H9 (cell line): ENCODE data around the gene GPC6. TPM values are rescaled to one million over a fixed set of nuclear protein-coding genes. Genes with fewer than 3 reads are reported as not detected.

ENCODE experiments used
- DNase-seq: peaks from one replicate; pipeline ENCODE4 v3.0.0-alpha.2; 2017
- H2AFZ ChIP-seq: one replicate; pipeline ENCODE4 v1.6.1; 2013; ENCODE audit warnings: mild to moderate bottlenecking, low read length, control low read depth, moderate library complexity
- H2AK5ac ChIP-seq: 2 replicates; pipeline ENCODE4 v1.6.1; 2013; ENCODE audit warnings: low read length, control low read depth, mixed read lengths; ENCODE audit not compliant: insufficient read length
- H2BK120ac ChIP-seq: one replicate; pipeline ENCODE4 v1.6.1; 2013; ENCODE audit warnings: low read depth, mild to moderate bottlenecking, low read length, control low read depth, inconsistent platforms; ENCODE audit not compliant: poor library complexity, severe bottlenecking
- H2BK12ac ChIP-seq: 2 replicates; pipeline ENCODE4 v1.6.1; 2013; ENCODE audit warnings: low read length, control low read depth, mixed read lengths, low read depth; ENCODE audit not compliant: insufficient read length
- H2BK15ac ChIP-seq: 2 replicates; pipeline ENCODE4 v1.6.1; 2013; ENCODE audit warnings: low read depth, low read length, control low read depth
- H2BK20ac ChIP-seq: one replicate; pipeline ENCODE4 v1.6.1; 2013; ENCODE audit warnings: low read depth, mild to moderate bottlenecking, low read length, control low read depth, inconsistent platforms; ENCODE audit not compliant: poor library complexity, severe bottlenecking
- H2BK5ac ChIP-seq: 2 replicates; pipeline ENCODE4 v1.6.1; 2013; ENCODE audit warnings: low read length, control low read depth, mixed read lengths; ENCODE audit not compliant: insufficient read length
- H3K14ac ChIP-seq: 2 replicates; pipeline ENCODE4 v1.6.1; 2013; ENCODE audit warnings: low read length, control low read depth; ENCODE audit not compliant: insufficient read depth
- H3K18ac ChIP-seq: 2 replicates; pipeline ENCODE4 v1.6.1; 2013; ENCODE audit warnings: low read depth, mild to moderate bottlenecking, mixed read lengths, low read length, control low read depth; ENCODE audit not compliant: insufficient read length
- H3K23ac ChIP-seq: 2 replicates; pipeline ENCODE4 v1.6.1; 2013; ENCODE audit warnings: low read length, control low read depth, mixed read lengths, low read depth; ENCODE audit not compliant: insufficient read length
- H3K23me2 ChIP-seq: 2 replicates; pipeline ENCODE4 v1.6.1; 2013; ENCODE audit warnings: low read depth, mild to moderate bottlenecking, mixed read lengths, low read length, control low read depth; ENCODE audit not compliant: insufficient read length, poor library complexity, severe bottlenecking
- H3K27ac ChIP-seq: 2 replicates; pipeline ENCODE4 v1.5.1; 2013; ENCODE audit warnings: low read length, control low read depth, mixed read lengths, low read depth; ENCODE audit not compliant: insufficient read length
- H3K27me3 ChIP-seq: 2 replicates; pipeline ENCODE4 v1.6.1; 2013; ENCODE audit warnings: low read length, control low read depth, inconsistent platforms; ENCODE audit not compliant: insufficient read depth
- H3K4ac ChIP-seq: 2 replicates; pipeline ENCODE4 v1.6.1; 2013; ENCODE audit warnings: low read depth, mild to moderate bottlenecking, control low read depth, inconsistent platforms, low read length, moderate library complexity
- H3K4me1 ChIP-seq: 2 replicates; pipeline ENCODE4 v1.6.1; 2013; ENCODE audit warnings: low read length, control low read depth, inconsistent platforms; ENCODE audit not compliant: insufficient read depth
- H3K4me2 ChIP-seq: 2 replicates; pipeline ENCODE4 v1.6.1; 2013; ENCODE audit warnings: low read length, control low read depth, mixed read lengths; ENCODE audit not compliant: insufficient read length, insufficient read depth
- H3K56ac ChIP-seq: 2 replicates; pipeline ENCODE4 v1.6.1; 2013; ENCODE audit warnings: low read depth, mild to moderate bottlenecking, mixed read lengths, low read length, control low read depth; ENCODE audit not compliant: insufficient read length
- H3K79me1 ChIP-seq: 2 replicates; pipeline ENCODE4 v1.6.1; 2013; ENCODE audit warnings: low read depth, mild to moderate bottlenecking, moderate library complexity, low read length, control low read depth, inconsistent platforms; ENCODE audit not compliant: insufficient read depth, poor library complexity, severe bottlenecking
- H3K79me2 ChIP-seq: 2 replicates; pipeline ENCODE4 v1.6.1; 2013; ENCODE audit warnings: low read length, control low read depth, inconsistent platforms; ENCODE audit not compliant: insufficient read depth
- H3K9ac ChIP-seq: 2 replicates; pipeline ENCODE4 v1.6.1; 2013; ENCODE audit warnings: low read length, control low read depth, mixed read lengths; ENCODE audit not compliant: insufficient read length; ENCODE audit errors: extremely low read depth
- H3K9me3 ChIP-seq: one replicate; pipeline ENCODE4 v1.6.1; 2013; ENCODE audit warnings: low read depth, low read length, inconsistent platforms; ENCODE audit not compliant: control insufficient read depth
- H3T11ph ChIP-seq: one replicate; pipeline ENCODE4 v1.6.1; 2013; ENCODE audit warnings: mild to moderate bottlenecking, low read length, control low read depth, inconsistent platforms
- H4K20me1 ChIP-seq: one replicate; pipeline ENCODE4 v1.6.1; 2013; ENCODE audit not compliant: control insufficient read depth, insufficient read length, insufficient read depth
- H4K5ac ChIP-seq: 2 replicates; pipeline ENCODE4 v1.6.1; 2013; ENCODE audit warnings: low read depth, mild to moderate bottlenecking, mixed read lengths, low read length, control low read depth; ENCODE audit not compliant: insufficient read length
- H4K8ac ChIP-seq: replicated peaks from 2 replicates; pipeline ENCODE4 v1.6.1; 2013; ENCODE audit warnings: low read length, control low read depth, mixed read lengths, low read depth; ENCODE audit not compliant: insufficient read length
- H4K91ac ChIP-seq: 2 replicates; pipeline ENCODE4 v1.6.1; 2013; ENCODE audit warnings: low read depth, mild to moderate bottlenecking, moderate library complexity, mixed read lengths, low read length, control low read depth; ENCODE audit not compliant: insufficient read length
- H3K27ac Mint-ChIP-seq, 3 experiments: 2 replicates in 2 of 3; 3 replicates in 1 of 3; pipeline ENCODE4 v1.8.0; 2020 to 2021; ENCODE audit warnings: mixed read lengths in 3 of 3, mild to moderate bottlenecking in 1 of 3, moderate library complexity in 1 of 3
- H3K27me3 Mint-ChIP-seq: 2 replicates; pipeline ENCODE4 v1.8.0; 2021; ENCODE audit warnings: low read depth, mild to moderate bottlenecking, moderate library complexity, mixed read lengths
- H3K36me3 Mint-ChIP-seq, 3 experiments: 2 replicates in 2 of 3; 3 replicates in 1 of 3; pipeline ENCODE4 v1.8.0; 2020 to 2021; ENCODE audit warnings: low read depth in 3 of 3, mixed read lengths in 3 of 3; ENCODE audit not compliant: insufficient read depth in 1 of 3
- H3K4me1 Mint-ChIP-seq, 2 experiments: 2 replicates each; pipeline ENCODE4 v1.8.0; 2020; ENCODE audit warnings: mixed read lengths in 2 of 2
- H3K4me3 Mint-ChIP-seq, 2 experiments: 2 replicates in 1 of 2; 3 replicates in 1 of 2; pipeline ENCODE4 v1.8.0; 2020 to 2021; ENCODE audit warnings: mild to moderate bottlenecking in 2 of 2, mixed read lengths in 2 of 2, moderate library complexity in 1 of 2
- H3K9me3 Mint-ChIP-seq, 2 experiments: 2 replicates in 1 of 2; 3 replicates in 1 of 2; pipeline ENCODE4 v1.8.0; 2020; ENCODE audit warnings: mild to moderate bottlenecking in 2 of 2, mixed read lengths in 2 of 2, moderate library complexity in 1 of 2
- WGBS: extraction: QIAGEN DNeasy Blood & Tissue Kit; methylation state at CpG from one replicate; pipeline ENCODE4 v1.1.7; 2013; ENCODE audit warnings: missing lambda C conversion rate, low lambda C conversion rate, mixed read lengths; ENCODE audit not compliant: insufficient read length; ENCODE audit errors: extremely low coverage; 5-methylcytosine and 5-hydroxymethylcytosine counted together
- total RNA-seq: library from RNA; stranded (reverse); gene quantifications from 2 replicates; pipeline ENCODE4 v1.2.1, GENCODE V29; 2021
- TF ChIP-seq, protein P1 (sequence below): fragments of 200-600 bp; sonication (generic); conservative IDR thresholded peaks from 3 replicates; pipeline ENCODE4 v1.8.0; 2021; ENCODE audit warnings: antibody characterized with exemption, mild to moderate bottlenecking

GPC6 gene
- total RNA-seq, 1 experiment from 2014 or later = 15.6 TPM

DNA sequence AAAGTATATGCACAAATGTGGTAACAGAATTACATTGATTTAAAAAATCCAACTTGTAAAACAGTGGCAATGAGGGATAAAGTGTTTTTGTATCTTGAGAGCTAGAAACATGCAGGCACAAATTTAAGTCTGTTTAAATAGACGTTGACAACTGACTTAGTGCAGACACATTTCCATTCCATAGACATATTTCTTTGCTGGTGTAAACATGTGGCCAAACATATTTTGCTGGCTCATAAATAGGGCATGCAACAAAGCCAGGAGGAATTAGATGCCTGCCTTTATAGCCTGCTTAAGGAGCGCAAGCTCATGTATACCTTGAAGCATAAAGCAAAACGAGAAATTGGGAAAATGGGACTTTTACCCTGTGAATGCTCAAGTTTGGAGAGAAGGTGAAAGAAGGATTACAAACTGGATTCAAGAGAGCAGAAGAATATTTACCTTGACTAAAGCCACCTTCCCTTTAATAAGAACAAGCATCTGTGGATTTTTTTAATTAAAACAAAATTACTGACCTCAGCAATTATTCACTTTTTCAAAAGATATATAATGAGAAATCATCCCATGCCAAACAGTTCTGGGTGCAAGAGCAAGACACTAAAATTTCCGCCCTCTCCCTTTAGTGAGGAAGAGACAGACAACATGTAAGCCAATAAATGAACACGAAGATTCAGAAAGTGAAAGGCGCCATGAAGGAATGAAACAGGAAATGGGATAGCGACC is 1181.9 kb downstream of the GPC6 start:
- no peak overlapping the region for H3K4ac ChIP-seq
- no peaks in the 10 kb centered on the region for H3K23me2 ChIP-seq
- Mint-ChIP-seq H3K4me1 (no peaks in the 10 kb centered on the region), H3K27me3 (no peaks in the 10 kb centered on the region), H3K36me3 (no peaks in the 10 kb centered on the region), H3K9me3 (no peaks in the 10 kb centered on the region; a peak in 1 of 5 replicates), H3K27ac (no peak overlapping the region; a peak in 1 of 7 replicates), H3K4me3 (no peak overlapping the region)
- H3K23ac ChIP-seq = no peak overlapping the region
- H2BK20ac ChIP-seq = no peak overlapping the region
- H2AFZ ChIP-seq = no peak overlapping the region
- no peak overlapping the region for H3K4me2 ChIP-seq
- no peak overlapping the region for H3T11ph ChIP-seq
- no peak overlapping the region for H3K27ac ChIP-seq
- no peak overlapping the region for H4K8ac ChIP-seq
- DNase-seq = no peak
- H4K91ac ChIP-seq = no peak overlapping the region
- H3K9ac ChIP-seq = no peak overlapping the region
- H3K27me3 ChIP-seq = no peaks in the 10 kb centered on the region
- no peaks in the 10 kb centered on the region for H3K79me1 ChIP-seq
- H3K79me2 ChIP-seq = no peaks in the 10 kb centered on the region
- TF ChIP-seq, protein P1, sequence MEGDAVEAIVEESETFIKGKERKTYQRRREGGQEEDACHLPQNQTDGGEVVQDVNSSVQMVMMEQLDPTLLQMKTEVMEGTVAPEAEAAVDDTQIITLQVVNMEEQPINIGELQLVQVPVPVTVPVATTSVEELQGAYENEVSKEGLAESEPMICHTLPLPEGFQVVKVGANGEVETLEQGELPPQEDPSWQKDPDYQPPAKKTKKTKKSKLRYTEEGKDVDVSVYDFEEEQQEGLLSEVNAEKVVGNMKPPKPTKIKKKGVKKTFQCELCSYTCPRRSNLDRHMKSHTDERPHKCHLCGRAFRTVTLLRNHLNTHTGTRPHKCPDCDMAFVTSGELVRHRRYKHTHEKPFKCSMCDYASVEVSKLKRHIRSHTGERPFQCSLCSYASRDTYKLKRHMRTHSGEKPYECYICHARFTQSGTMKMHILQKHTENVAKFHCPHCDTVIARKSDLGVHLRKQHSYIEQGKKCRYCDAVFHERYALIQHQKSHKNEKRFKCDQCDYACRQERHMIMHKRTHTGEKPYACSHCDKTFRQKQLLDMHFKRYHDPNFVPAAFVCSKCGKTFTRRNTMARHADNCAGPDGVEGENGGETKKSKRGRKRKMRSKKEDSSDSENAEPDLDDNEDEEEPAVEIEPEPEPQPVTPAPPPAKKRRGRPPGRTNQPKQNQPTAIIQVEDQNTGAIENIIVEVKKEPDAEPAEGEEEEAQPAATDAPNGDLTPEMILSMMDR = no peak
- H2BK12ac ChIP-seq = no peak overlapping the region
- H3K18ac ChIP-seq = no peak overlapping the region
- no peak overlapping the region for H2BK15ac ChIP-seq
- no peak overlapping the region for H2AK5ac ChIP-seq
- H3K56ac ChIP-seq = no peak overlapping the region
- no peaks in the 10 kb centered on the region for H4K20me1 ChIP-seq
- no peak overlapping the region for H4K5ac ChIP-seq
- H2BK120ac ChIP-seq = no peak overlapping the region
- no peak overlapping the region for H3K14ac ChIP-seq
- no peaks in the 10 kb centered on the region for H3K9me3 ChIP-seq
- no peaks in the 10 kb centered on the region for H3K4me1 ChIP-seq
- WGBS = no CpG with 5 or more reads among the region's 7 CpGs
- no peak overlapping the region for H2BK5ac ChIP-seq
